Measurements from ENCODE around the gene LTBP3. TPM values are rescaled to one million over a fixed set of nuclear protein-coding genes. Genes with fewer than 3 reads are reported as not detected.

The LTBP3 gene
- total and polyA plus RNA-seq, 12 donors = 40.2 to 362 (median 221) TPM

Small RNAs within 50 kb of the gene (small RNA-seq; reads per million reads assigned to genes)
- gene AP001362.1 (0 reads per million in 2 donors), gene RF01684 (0 reads per million in 2 donors)

Other genes starting within 250 kb of the LTBP3 start
- gene CDC42EP2, start 243.5 kb downstream of the LTBP3 start, total RNA-seq = 10 to 100 TPM in 3 of 9 donors, 1 to 10 TPM in 6; 1.1 to 18.3 (median 4.8) TPM
- gene CDC42EP2, start 243.5 kb downstream of the LTBP3 start, polyA plus RNA-seq = 10 to 100 TPM in 2 of 3 donors, 1 to 10 TPM in 1; 1.0 to 13.9 (median 10.4) TPM
- gene DPF2, start 224.5 kb downstream of the LTBP3 start, total RNA-seq = 10 to 100 TPM; 28.3 to 73.7 (median 49.1) TPM
- gene DPF2, start 224.5 kb downstream of the LTBP3 start, polyA plus RNA-seq = 10 to 100 TPM; 23.2 to 34.7 (median 30.4) TPM
- under 1 TPM; 0.11 to 0.96 (median 0.33) TPM for gene TIGD3, start 203.6 kb downstream of the LTBP3 start, total RNA-seq
- gene TIGD3, start 203.6 kb downstream of the LTBP3 start, polyA plus RNA-seq = under 1 TPM in 2 of 3 donors, not detected in 1; 0.27 to 0.40 TPM
- gene SLC25A45, start 175.7 kb downstream of the LTBP3 start, total RNA-seq = 10 to 100 TPM in 1 of 9 donors, 1 to 10 TPM in 8; 1.1 to 12.7 (median 6.0) TPM
- 10 to 100 TPM in 2 of 3 donors, 1 to 10 TPM in 1; 2.4 to 21.0 (median 14.7) TPM for gene SLC25A45, start 175.7 kb downstream of the LTBP3 start, polyA plus RNA-seq
- 10 to 100 TPM; 17.6 to 52.1 (median 39.6) TPM for gene FRMD8, start 171.7 kb downstream of the LTBP3 start, total RNA-seq
- 10 to 100 TPM in 2 of 3 donors, 1 to 10 TPM in 1; 5.3 to 21.3 (median 20.4) TPM for gene FRMD8, start 171.7 kb downstream of the LTBP3 start, polyA plus RNA-seq
- 1,000 to 10,000 TPM in 3 of 9 donors, 100 to 1,000 TPM in 4, 10 to 100 TPM in 2; 20.9 to 1,661 (median 217) TPM for gene NEAT1, start 135.6 kb downstream of the LTBP3 start, total RNA-seq
- 1,000 to 10,000 TPM in 2 of 3 donors, 100 to 1,000 TPM in 1; 216 to 6,838 (median 2,645) TPM for gene NEAT1, start 135.6 kb downstream of the LTBP3 start, polyA plus RNA-seq
- gene MALAT1, start 59.3 kb downstream of the LTBP3 start, total RNA-seq = over 10,000 TPM in 5 of 9 donors, 1,000 to 10,000 TPM in 4; 5,921 to 17,143 (median 10,534) TPM
- gene MALAT1, start 59.3 kb downstream of the LTBP3 start, polyA plus RNA-seq = 1,000 to 10,000 TPM in 1 of 3 donors, 100 to 1,000 TPM in 2; 237 to 9,519 (median 973) TPM
- 100 to 1,000 TPM; 105 to 240 (median 147) TPM for gene SCYL1, start 33.3 kb downstream of the LTBP3 start, total RNA-seq
- gene SCYL1, start 33.3 kb downstream of the LTBP3 start, polyA plus RNA-seq = 100 to 1,000 TPM in 2 of 3 donors, 10 to 100 TPM in 1; 52.3 to 395 (median 329) TPM
- gene ZNRD2, start 12.1 kb upstream of the LTBP3 start, total RNA-seq = 10 to 100 TPM; 34.0 to 83.4 (median 51.2) TPM
- 100 to 1,000 TPM in 2 of 3 donors, 1 to 10 TPM in 1; 9.4 to 135 (median 120) TPM for gene ZNRD2, start 12.1 kb upstream of the LTBP3 start, polyA plus RNA-seq
- 10 to 100 TPM; 28.0 to 77.1 (median 41.7) TPM for gene FAM89B, start 14.2 kb upstream of the LTBP3 start, total RNA-seq
- gene FAM89B, start 14.2 kb upstream of the LTBP3 start, polyA plus RNA-seq = 10 to 100 TPM in 2 of 3 donors, 1 to 10 TPM in 1; 7.0 to 64.4 (median 50.1) TPM
- gene EHBP1L1, start 17.7 kb upstream of the LTBP3 start, total RNA-seq = 10 to 100 TPM; 11.8 to 56.3 (median 35.2) TPM
- gene EHBP1L1, start 17.7 kb upstream of the LTBP3 start, polyA plus RNA-seq = 10 to 100 TPM in 2 of 3 donors, 1 to 10 TPM in 1; 8.7 to 68.0 (median 33.9) TPM
- 1 to 10 TPM in 1 of 9 donors, under 1 TPM in 4, not detected in 4; 0.06 to 1.5 (median 0.23) TPM for gene KCNK7, start 37.4 kb upstream of the LTBP3 start, total RNA-seq
- 10 to 100 TPM in 1 of 3 donors, 1 to 10 TPM in 1, not detected in 1; 2.4 to 12.5 TPM for gene KCNK7, start 37.4 kb upstream of the LTBP3 start, polyA plus RNA-seq
- gene MAP3K11, start 55.9 kb upstream of the LTBP3 start, total RNA-seq = 10 to 100 TPM; 20.7 to 84.4 (median 55.7) TPM
- 100 to 1,000 TPM in 1 of 3 donors, 10 to 100 TPM in 2; 11.1 to 143 (median 85.2) TPM for gene MAP3K11, start 55.9 kb upstream of the LTBP3 start, polyA plus RNA-seq
- gene PCNX3, start 57.4 kb upstream of the LTBP3 start, total RNA-seq = 10 to 100 TPM; 11.7 to 45.0 (median 41.2) TPM
- 10 to 100 TPM in 2 of 3 donors, 1 to 10 TPM in 1; 9.0 to 29.9 (median 19.2) TPM for gene PCNX3, start 57.4 kb upstream of the LTBP3 start, polyA plus RNA-seq
- 100 to 1,000 TPM in 1 of 9 donors, 10 to 100 TPM in 8; 28.0 to 108 (median 74.1) TPM for gene SIPA1, start 79.7 kb upstream of the LTBP3 start, total RNA-seq
- 100 to 1,000 TPM in 2 of 3 donors, 1 to 10 TPM in 1; 8.7 to 377 (median 171) TPM for gene SIPA1, start 79.7 kb upstream of the LTBP3 start, polyA plus RNA-seq
- gene RELA, start 104.6 kb upstream of the LTBP3 start, total RNA-seq = 10 to 100 TPM; 19.3 to 76.2 (median 69.5) TPM
- 10 to 100 TPM; 38.2 to 64.6 (median 46.7) TPM for gene RELA, start 104.6 kb upstream of the LTBP3 start, polyA plus RNA-seq
- gene KAT5, start 153.9 kb upstream of the LTBP3 start, total RNA-seq = 10 to 100 TPM; 55.9 to 89.6 (median 62.8) TPM
- gene KAT5, start 153.9 kb upstream of the LTBP3 start, polyA plus RNA-seq = 100 to 1,000 TPM in 2 of 3 donors, 10 to 100 TPM in 1; 52.0 to 199 (median 107) TPM
- 100 to 1,000 TPM in 6 of 9 donors, 10 to 100 TPM in 3; 69.7 to 170 (median 112) TPM for gene RNASEH2C, start 162.4 kb upstream of the LTBP3 start, total RNA-seq
- 100 to 1,000 TPM in 1 of 3 donors, 10 to 100 TPM in 2; 13.5 to 109 (median 79.5) TPM for gene RNASEH2C, start 162.4 kb upstream of the LTBP3 start, polyA plus RNA-seq
- 10 to 100 TPM in 8 of 9 donors, 1 to 10 TPM in 1; 4.8 to 30.8 (median 17.2) TPM for gene AP5B1, start 222.6 kb upstream of the LTBP3 start, total RNA-seq
- gene AP5B1, start 222.6 kb upstream of the LTBP3 start, polyA plus RNA-seq = 1 to 10 TPM; 1.9 to 8.2 (median 3.4) TPM
- gene OVOL1, start 228.7 kb upstream of the LTBP3 start, total RNA-seq = not detected
- under 1 TPM in 1 of 3 donors, not detected in 2; 0.07 TPM for gene OVOL1, start 228.7 kb upstream of the LTBP3 start, polyA plus RNA-seq

Data from adrenal gland (tissue), 12 donors.